A673 (cell line): ENCODE data around the gene FOXP2. TPM values are rescaled to one million over a fixed set of nuclear protein-coding genes. Genes with fewer than 3 reads are reported as not detected.

Source experiments
- BruUV-seq: library from RNA; stranded (reverse); fragments of 400-500 nt; replicated peaks from 2 replicates; lab custom pipeline; 2021; lab: Mats Ljungman, UMichigan
- CTCF ChIA-PET: fragments of 300-600 bp; sonication (Branson Sonifier 250); formaldehyde crosslinking; loops from one replicate; lab custom pipeline; 2022; ENCODE audit warnings: antibody characterized with exemption; lab: Charles Lee
- POLR2A ChIA-PET: fragments of 300-600 bp; sonication (Branson Sonifier 250); formaldehyde crosslinking; loops from one replicate; lab custom pipeline; 2022; ENCODE audit warnings: antibody characterized with exemption; ENCODE audit not compliant: low non-redundant PET; lab: Charles Lee
- DNase-seq: peaks from one replicate; pipeline ENCODE4 v3.0.0-alpha.2; 2015; ENCODE audit warnings: low spot score
- H3K27ac ChIP-seq: fragments of 200-600 bp; sonication (generic); 2 replicates; pipeline ENCODE4 v1.5.1; 2016; ENCODE audit warnings: mixed run types, low read depth, mild to moderate bottlenecking, mixed read lengths, antibody characterized with exemption, low read length; ENCODE audit not compliant: poor library complexity, severe bottlenecking
- H3K27me3 ChIP-seq: fragments of 200-600 bp; sonication (generic); replicated peaks from 2 replicates; pipeline ENCODE4 v1.6.1; 2017; ENCODE audit warnings: mixed run types, low read depth, mild to moderate bottlenecking, mixed read lengths, antibody characterized with exemption, low read length; ENCODE audit not compliant: insufficient read depth, poor library complexity
- H3K36me3 ChIP-seq: fragments of 200-600 bp; sonication (generic); 2 replicates; pipeline ENCODE4 v1.6.1; 2016; ENCODE audit warnings: mixed run types, mild to moderate bottlenecking, mixed read lengths, antibody characterized with exemption, low read length; ENCODE audit not compliant: insufficient read depth, poor library complexity, severe bottlenecking
- H3K4me1 ChIP-seq: fragments of 200-600 bp; sonication (generic); 2 replicates; pipeline ENCODE4 v1.6.1; 2017; ENCODE audit warnings: mixed run types, mild to moderate bottlenecking, mixed read lengths, antibody characterized with exemption, low read length; ENCODE audit not compliant: insufficient read depth, poor library complexity, severe bottlenecking
- H3K4me3 ChIP-seq: fragments of 200-600 bp; sonication (generic); 2 replicates; pipeline ENCODE4 v1.5.1; 2016; ENCODE audit warnings: low read depth, mixed run types, mild to moderate bottlenecking, mixed read lengths, low read length; ENCODE audit not compliant: poor library complexity, severe bottlenecking
- H3K9me3 ChIP-seq: fragments of 200-600 bp; sonication (generic); 2 replicates; pipeline ENCODE4 v1.6.1; 2016; ENCODE audit warnings: mixed run types, low read depth, mild to moderate bottlenecking, mixed read lengths, antibody characterized with exemption, low read length; ENCODE audit not compliant: poor library complexity, severe bottlenecking
- CTCF ChIP-seq: fragments of 300-800, 200-600 bp; sonication (generic); conservative IDR thresholded peaks from 2 replicates; pipeline ENCODE4 v1.5.1; 2017; ENCODE audit warnings: low read depth, mild to moderate bottlenecking, antibody characterized with exemption, low read length, moderate library complexity, mixed read lengths
- EZH2 ChIP-seq: fragments of 200-600 bp; sonication (generic); IDR thresholded peaks from 2 replicates; pipeline ENCODE4 v1.6.1; 2017; ENCODE audit warnings: borderline replicate concordance, low read depth, mild to moderate bottlenecking, mixed read lengths, antibody characterized with exemption, low read length; ENCODE audit not compliant: poor library complexity, severe bottlenecking
- intact Hi-C: fragments of 100-400 bp; cut with micrococcal nuclease; formaldehyde crosslinking; loops from one replicate; pipeline ENCODE4 v1.10.0; 2022; ENCODE audit not compliant: unreplicated experiment
- total RNA-seq: library from RNA; stranded (reverse); gene quantifications from 2 replicates; pipeline ENCODE4 v1.2.3, GENCODE V29; 2021

Gene FOXP2
- total RNA-seq, 1 experiment from 2014 or later = not detected

GRCh38 chr7:114722562-114722961, 307.9 kb downstream of the FOXP2 start:
- no peak for TF ChIP-seq CTCF
- TF ChIP-seq EZH2 = no peak
- CTCF ChIA-PET = no interaction called here
- BruUV-seq = no TSS peak
- Histone ChIP-seq H3K4me1 (no peaks in the 10 kb centered on the region), H3K4me3 (no peak overlapping the region), H3K27me3 (no peaks in the 10 kb centered on the region), H3K27ac (no peak overlapping the region), H3K9me3 (no peaks in the 10 kb centered on the region), H3K36me3 (no peaks in the 10 kb centered on the region)
- POLR2A ChIA-PET = no interaction called here
- DNase-seq = no peak
- intact Hi-C loops = no loop called here

- no peak for TF ChIP-seq CTCF
- no peak for TF ChIP-seq EZH2
- Histone ChIP-seq H3K9me3 (no peaks in the 10 kb centered on the region), H3K4me3 (no peak overlapping the region), H3K27ac (no peak overlapping the region), H3K36me3 (no peaks in the 10 kb centered on the region), H3K4me1 (no peaks in the 10 kb centered on the region), H3K27me3 (no peaks in the 10 kb centered on the region)
- POLR2A ChIA-PET = no interaction called here
- intact Hi-C loops = no loop called here
- no TSS peak for BruUV-seq
- CTCF ChIA-PET = no interaction called here
- no peak for DNase-seq
These were observed 308.7 kb downstream of the FOXP2 start for GRCh38 chr7:114723308-114723707.

- no peaks in the 10 kb centered on the region for H3K36me3 ChIP-seq
- BruUV-seq = no TSS peak
- no peak overlapping the region for H3K4me3 ChIP-seq
- CTCF ChIA-PET = no interaction called here
- H3K27ac ChIP-seq = no peak overlapping the region
- H3K9me3 ChIP-seq = no peaks in the 10 kb centered on the region
- DNase-seq = no peak
- intact Hi-C loops = no loop called here
- H3K4me1 ChIP-seq = no peaks in the 10 kb centered on the region
- H3K27me3 ChIP-seq = no peaks in the 10 kb centered on the region
- no peak for TF ChIP-seq EZH2
- TF ChIP-seq CTCF = no peak
- POLR2A ChIA-PET = no interaction called here
These were observed 325.5 kb downstream of the FOXP2 start for GRCh38 chr7:114740095-114740494.
